Measurements from ENCODE around the gene CD200. TPM values are rescaled to one million over a fixed set of nuclear protein-coding genes. Genes with fewer than 3 reads are reported as not detected.

CD200 gene
- total RNA-seq, 1 experiment from 2014 or later = not detected

DNA sequence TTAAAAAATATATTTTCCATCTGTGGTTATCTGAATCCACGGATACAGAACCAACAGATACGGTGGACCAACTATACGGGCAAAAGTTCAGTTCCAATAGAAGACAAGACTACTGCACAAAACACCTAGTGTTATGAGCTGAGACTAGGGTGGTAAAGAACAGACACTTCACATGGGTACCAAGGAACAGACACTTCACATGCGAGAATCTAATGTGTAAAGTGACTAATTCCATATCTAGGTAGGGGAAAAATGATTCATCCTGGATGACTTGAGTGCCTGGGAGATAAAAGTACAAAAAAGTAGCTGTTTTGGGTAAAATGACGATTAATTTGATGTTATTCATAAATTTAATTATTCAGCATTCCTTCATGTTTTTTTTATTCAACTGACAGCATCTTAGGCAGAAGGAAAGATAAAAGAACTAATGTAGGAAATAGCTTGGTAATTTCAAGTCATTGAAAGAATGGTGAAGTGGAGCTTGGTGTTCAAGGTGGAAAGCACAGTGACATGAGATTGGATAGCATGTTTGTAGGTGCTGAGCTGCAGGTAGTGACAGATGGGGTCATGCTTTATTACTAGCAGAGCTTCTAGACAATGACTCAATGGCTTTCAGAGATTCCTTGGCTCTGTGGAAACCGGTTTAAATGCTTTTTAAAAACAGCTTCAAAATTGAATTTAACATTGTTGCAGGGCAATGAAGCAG is 5.2 kb downstream of the CD200 start:
- POLR2A ChIA-PET = no interaction called here
- ATAC-seq (no peak), DNase-seq (ENCODE audit: low read depth, low spot score) (no peak)
- no peaks in the 10 kb centered on the region for H3K4me1 ChIP-seq (ENCODE audit: control insufficient read depth, insufficient read depth, low read length)
- CTCF ChIA-PET = no interaction called here
- H3K27ac ChIP-seq (ENCODE audit: low read length) = no peak overlapping the region
- no peak overlapping the region for H3K4me3 ChIP-seq (ENCODE audit: low read depth in 2 of 2, low read length in 2 of 2)
- H3K36me3 ChIP-seq (ENCODE audit: control insufficient read depth, insufficient read depth, low read length) = no peaks in the 10 kb centered on the region
- no peaks in the 10 kb centered on the region for H3K9me3 ChIP-seq (ENCODE audit: control insufficient read depth, insufficient read depth, low read depth, low read length)
- TF ChIP-seq SIN3A (IDR thresholded peaks at IDR 0.05; ENCODE audit: borderline replicate concordance, insufficient read depth, low read depth, low read length) = no peak
- TF ChIP-seq TCF7L2 (IDR thresholded peaks at IDR 0.05; ENCODE audit: low read depth, low read length) = no peak
- no peak for TF ChIP-seq CTCF (IDR thresholded peaks at IDR 0.05)
- TF ChIP-seq REST (IDR thresholded peaks at IDR 0.05; ENCODE audit: insufficient read depth in 1 of 2, low read depth in 2 of 2, low read length in 1 of 2) = no peak
- TF ChIP-seq POLR2AphosphoS5 (IDR thresholded peaks at IDR 0.05; ENCODE audit: low read depth, low read length) = no peak
- H3K27me3 ChIP-seq (ENCODE audit: control insufficient read depth, insufficient read depth, low read length) = peaks cover 8% of the 10 kb centered on the region; the same call in 1 of the 2 replicates
- in situ Hi-C loops (cut with HindIII; ENCODE audit: low pct_unique_long_range_greater_than_20kb, low sequenced_read_pairs) = no loop called here
- intact Hi-C loops (cut with micrococcal nuclease; ENCODE audit: unreplicated experiment) = no loop called here
- no TSS peak for BruUV-seq (replicated peaks)

DNA sequence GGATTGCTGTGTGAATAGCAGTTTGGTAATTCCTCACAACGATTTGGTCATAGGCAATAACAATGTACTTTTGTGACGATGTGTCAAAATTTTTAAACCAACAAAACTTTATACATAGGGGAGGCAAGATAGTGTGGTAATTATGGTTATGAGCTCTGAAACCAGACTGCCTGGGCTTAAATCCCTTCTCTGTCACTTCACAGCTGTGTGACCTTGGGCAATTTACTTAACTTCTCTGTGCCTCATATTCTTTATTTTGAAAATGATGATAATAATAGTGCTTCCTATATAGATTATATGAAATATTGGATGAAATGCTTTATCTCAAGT is 5.7 kb downstream of the CD200 start:
- Histone ChIP-seq H3K27me3 (ENCODE audit: control insufficient read depth, insufficient read depth, low read length) (peaks cover 8% of the 10 kb centered on the region; the same call in 1 of the 2 replicates), H3K27ac (ENCODE audit: low read length) (no peak overlapping the region), H3K9me3 (ENCODE audit: control insufficient read depth, insufficient read depth, low read depth, low read length) (no peaks in the 10 kb centered on the region), H3K4me1 (ENCODE audit: control insufficient read depth, insufficient read depth, low read length) (no peaks in the 10 kb centered on the region), H3K36me3 (ENCODE audit: control insufficient read depth, insufficient read depth, low read length) (no peaks in the 10 kb centered on the region), H3K4me3 (ENCODE audit: low read depth in 2 of 2, low read length in 2 of 2) (no peak overlapping the region)
- TF ChIP-seq SIN3A (IDR thresholded peaks at IDR 0.05; ENCODE audit: borderline replicate concordance, insufficient read depth, low read depth, low read length) (no peak), REST (IDR thresholded peaks at IDR 0.05; ENCODE audit: insufficient read depth in 1 of 2, low read depth in 2 of 2, low read length in 1 of 2) (no peak), TCF7L2 (IDR thresholded peaks at IDR 0.05; ENCODE audit: low read depth, low read length) (no peak), POLR2AphosphoS5 (IDR thresholded peaks at IDR 0.05; ENCODE audit: low read depth, low read length) (no peak), CTCF (IDR thresholded peaks at IDR 0.05) (no peak)
- intact Hi-C loops (cut with micrococcal nuclease; ENCODE audit: unreplicated experiment) = no loop called here
- ChIA-PET POLR2A (no interaction called here), CTCF (no interaction called here)
- DNase-seq (ENCODE audit: low read depth, low spot score) = no peak
- ATAC-seq = no peak
- in situ Hi-C loops (cut with HindIII; ENCODE audit: low pct_unique_long_range_greater_than_20kb, low sequenced_read_pairs) = no loop called here
- no TSS peak for BruUV-seq (replicated peaks)
